Neuronal stem cell (in vitro differentiated cells): ENCODE results near the gene CNTNAP2.

ENCODE experiments used
- DNase-seq: peaks from one replicate; pipeline ENCODE4 v3.0.0-alpha.2; 2013; ENCODE audit warnings: low spot score
- H2AFZ ChIP-seq: one replicate; pipeline ENCODE4 v1.6.1; 2013; ENCODE audit warnings: mild to moderate bottlenecking, low read length, inconsistent platforms
- H2AK5ac ChIP-seq: 2 replicates; pipeline ENCODE4 v1.6.1; 2013; ENCODE audit warnings: low read depth, mild to moderate bottlenecking, inconsistent platforms, low read length, moderate library complexity, mixed read lengths
- H2BK120ac ChIP-seq: 2 replicates; pipeline ENCODE4 v1.6.1; 2013; ENCODE audit warnings: low read depth, mild to moderate bottlenecking, inconsistent platforms, low read length, moderate library complexity, mixed read lengths
- H2BK12ac ChIP-seq: one replicate; pipeline ENCODE4 v1.6.1; 2013; ENCODE audit warnings: low read length, inconsistent platforms
- H2BK15ac ChIP-seq: 2 replicates; pipeline ENCODE4 v1.6.1; 2013; ENCODE audit warnings: mild to moderate bottlenecking, low read length, inconsistent platforms, mixed read lengths
- H2BK5ac ChIP-seq: one replicate; pipeline ENCODE4 v1.6.1; 2013; ENCODE audit warnings: inconsistent platforms, mild to moderate bottlenecking, low read length, moderate library complexity
- H3K14ac ChIP-seq: one replicate; pipeline ENCODE4 v1.6.1; 2013; ENCODE audit warnings: low read length, inconsistent platforms
- H3K18ac ChIP-seq: 2 replicates; pipeline ENCODE4 v1.6.1; 2013; ENCODE audit warnings: low read length, inconsistent platforms
- H3K23ac ChIP-seq: 2 replicates; pipeline ENCODE4 v1.6.1; 2013; ENCODE audit warnings: low read depth, mild to moderate bottlenecking, mixed read lengths, low read length, inconsistent platforms; ENCODE audit not compliant: poor library complexity
- H3K27ac ChIP-seq: replicated peaks from 3 replicates; pipeline ENCODE4 v1.5.1; 2013; ENCODE audit warnings: low read length, inconsistent platforms
- H3K27me3 ChIP-seq, 3 experiments: 2 replicates each; pipeline ENCODE4 v1.6.1; 2013; ENCODE audit warnings: low read length in 3 of 3, mild to moderate bottlenecking in 2 of 3, inconsistent platforms in 1 of 3, low read depth in 1 of 3, mixed read lengths in 1 of 3, moderate library complexity in 1 of 3; ENCODE audit not compliant: control insufficient read depth in 3 of 3, insufficient read depth in 3 of 3
- H3K36me3 ChIP-seq, 2 donors: replicated peaks in 1 of 2; 2 replicates each; pipeline ENCODE4 v1.6.1; 2013; ENCODE audit warnings: low read length in 2 of 2; ENCODE audit not compliant: control insufficient read depth in 2 of 2, insufficient read depth in 2 of 2
- H3K4ac ChIP-seq: 2 replicates; pipeline ENCODE4 v1.6.1; 2013; ENCODE audit warnings: inconsistent platforms, mild to moderate bottlenecking, low read length, moderate library complexity
- H3K4me1 ChIP-seq, 2 donors: 1 replicate in 1 of 2; 2 replicates in 1 of 2; pipeline ENCODE4 v1.6.1; 2013; ENCODE audit warnings: low read length in 2 of 2, low read depth in 1 of 2; ENCODE audit not compliant: control insufficient read depth in 2 of 2, insufficient read depth in 1 of 2
- H3K4me2 ChIP-seq: one replicate; pipeline ENCODE4 v1.6.1; 2013; ENCODE audit warnings: mild to moderate bottlenecking, low read length, inconsistent platforms; ENCODE audit not compliant: insufficient read depth, poor library complexity, severe bottlenecking
- H3K4me3 ChIP-seq, 2 donors: 2 replicates each; pipeline ENCODE4 v1.5.1; 2013; ENCODE audit warnings: low read length in 2 of 2, mild to moderate bottlenecking in 2 of 2, inconsistent platforms in 1 of 2, moderate library complexity in 1 of 2
- H3K79me1 ChIP-seq: one replicate; pipeline ENCODE4 v1.6.1; 2013; ENCODE audit warnings: low read depth, mild to moderate bottlenecking, inconsistent platforms, low read length, moderate library complexity
- H3K9ac ChIP-seq: one replicate; pipeline ENCODE4 v1.6.1; 2013; ENCODE audit warnings: mild to moderate bottlenecking, low read depth, low read length, inconsistent platforms; ENCODE audit not compliant: poor library complexity
- H3K9me3 ChIP-seq, 2 donors: replicated peaks in 1 of 2; 2 replicates each; pipeline versions ENCODE3 to v1.6.1; 2013; ENCODE audit warnings: low read length in 2 of 2, mild to moderate bottlenecking in 2 of 2, inconsistent platforms in 1 of 2, low read depth in 1 of 2, mixed read lengths in 1 of 2, moderate library complexity in 1 of 2; ENCODE audit not compliant: control insufficient read depth in 2 of 2, insufficient read depth in 1 of 2
- H4K8ac ChIP-seq: one replicate; pipeline ENCODE4 v1.6.1; 2013; ENCODE audit warnings: low read depth, mild to moderate bottlenecking, inconsistent platforms, low read length, moderate library complexity
- H4K91ac ChIP-seq: one replicate; pipeline ENCODE4 v1.6.1; 2013; ENCODE audit warnings: low read length, low read depth, mild to moderate bottlenecking, inconsistent platforms; ENCODE audit not compliant: poor library complexity
- WGBS, 2 donors: extraction: QIAGEN DNeasy Blood & Tissue Kit; methylation state at CpG; one replicate each; pipeline ENCODE4 v1.1.7; 2013; ENCODE audit warnings: missing lambda C conversion rate in 2 of 2, mixed read lengths in 1 of 2; ENCODE audit not compliant: insufficient read length in 2 of 2, insufficient replicate concordance in 1 of 2; ENCODE audit errors: extremely low coverage in 2 of 2; 5-methylcytosine and 5-hydroxymethylcytosine counted together

CNTNAP2 gene

GRCh38 chr7:147251751-147252325 is 1135.2 kb downstream of the CNTNAP2 start:
- no peak overlapping the region for H3K4me2 ChIP-seq
- H3K9ac ChIP-seq: no peak overlapping the region
- no peaks in the 10 kb centered on the region for H3K4me1 ChIP-seq
- no peak overlapping the region for H3K14ac ChIP-seq
- no CpG with 5 or more reads among the region's 1 CpG for WGBS, 2 donors
- H3K27ac ChIP-seq: no peak overlapping the region
- H3K79me1 ChIP-seq: no peaks in the 10 kb centered on the region
- no peak overlapping the region for H4K91ac ChIP-seq
- no peak overlapping the region for H2BK12ac ChIP-seq
- no peaks in the 10 kb centered on the region for H3K27me3 ChIP-seq
- H3K36me3 ChIP-seq: no peaks in the 10 kb centered on the region
- no peak overlapping the region for H2BK5ac ChIP-seq
- no peak overlapping the region for H2AK5ac ChIP-seq
- no peak overlapping the region for H3K4me3 ChIP-seq
- no peak overlapping the region for H3K18ac ChIP-seq
- no peak overlapping the region for H2BK15ac ChIP-seq
- no peak overlapping the region for H2BK120ac ChIP-seq
- H3K4ac ChIP-seq: no peak overlapping the region
- H3K23ac ChIP-seq: no peak overlapping the region
- no peaks in the 10 kb centered on the region for H3K9me3 ChIP-seq
- no peak overlapping the region for H2AFZ ChIP-seq
- DNase-seq: no peak
- no peak overlapping the region for H4K8ac ChIP-seq

- H3K4me2 ChIP-seq: no peak overlapping the region
- no peak overlapping the region for H4K91ac ChIP-seq
- no peak overlapping the region for H3K4ac ChIP-seq
- no peak overlapping the region for H3K18ac ChIP-seq
- H2BK120ac ChIP-seq: no peak overlapping the region
- no peak overlapping the region for H2BK12ac ChIP-seq
- no peak overlapping the region for H2AK5ac ChIP-seq
- no peaks in the 10 kb centered on the region for H3K79me1 ChIP-seq
- no peak overlapping the region for H2BK5ac ChIP-seq
- H3K23ac ChIP-seq: no peak overlapping the region
- no peak overlapping the region for H3K9ac ChIP-seq
- H4K8ac ChIP-seq: no peak overlapping the region
- no peak overlapping the region for H3K14ac ChIP-seq
- no peak overlapping the region for H3K27ac ChIP-seq
- no peaks in the 10 kb centered on the region for H3K9me3 ChIP-seq
- WGBS, 2 donors: no CpG with 5 or more reads among the region's 1 CpG
- H3K36me3 ChIP-seq: no peaks in the 10 kb centered on the region
- no peak overlapping the region for H3K4me3 ChIP-seq
- no peaks in the 10 kb centered on the region for H3K4me1 ChIP-seq
- no peak overlapping the region for H2AFZ ChIP-seq
- H2BK15ac ChIP-seq: no peak overlapping the region
- DNase-seq: no peak
- H3K27me3 ChIP-seq: no peaks in the 10 kb centered on the region
These were observed 1145.1 kb downstream of the CNTNAP2 start for GRCh38 chr7:147261693-147262092.

DNA sequence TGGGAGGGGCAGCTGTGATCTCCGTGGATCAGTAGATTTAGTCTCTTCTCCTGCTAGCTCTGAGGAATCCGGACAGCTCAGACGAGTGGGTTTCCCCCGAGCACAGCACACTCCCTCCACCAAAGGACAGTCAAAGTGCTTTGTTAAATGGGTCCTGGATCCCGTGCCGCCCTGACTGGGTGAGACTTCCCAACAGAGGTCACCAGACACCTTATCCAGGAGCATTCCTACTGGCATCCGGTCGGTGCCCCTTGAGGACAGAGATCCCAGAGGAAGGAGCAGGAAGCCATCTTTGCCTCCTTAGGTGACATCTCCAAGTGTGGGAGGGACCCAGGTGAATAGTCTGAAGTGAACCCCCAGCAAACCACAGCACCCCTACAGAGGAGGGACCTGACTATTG is 1148.9 kb downstream of the CNTNAP2 start:
- no peak overlapping the region for H4K8ac ChIP-seq
- H2BK15ac ChIP-seq: no peak overlapping the region
- no peak overlapping the region for H3K14ac ChIP-seq
- H2AK5ac ChIP-seq: no peak overlapping the region
- no peaks in the 10 kb centered on the region for H3K4me1 ChIP-seq
- no peaks in the 10 kb centered on the region for H3K79me1 ChIP-seq
- H3K18ac ChIP-seq: no peak overlapping the region
- H3K23ac ChIP-seq: no peak overlapping the region
- no peak overlapping the region for H3K4me2 ChIP-seq
- WGBS, 2 donors: no CpG with 5 or more reads among the region's 8 CpGs
- no peak overlapping the region for H3K4me3 ChIP-seq
- no peak overlapping the region for H3K4ac ChIP-seq
- no peaks in the 10 kb centered on the region for H3K9me3 ChIP-seq
- no peaks in the 10 kb centered on the region for H3K36me3 ChIP-seq
- H3K27ac ChIP-seq: no peak overlapping the region
- H2BK5ac ChIP-seq: no peak overlapping the region
- H3K27me3 ChIP-seq: no peaks in the 10 kb centered on the region
- DNase-seq: no peak
- no peak overlapping the region for H2BK12ac ChIP-seq
- H4K91ac ChIP-seq: no peak overlapping the region
- H2AFZ ChIP-seq: no peak overlapping the region
- no peak overlapping the region for H3K9ac ChIP-seq
- no peak overlapping the region for H2BK120ac ChIP-seq

GRCh38 chr7:147276106-147276505 is 1159.5 kb downstream of the CNTNAP2 start:
- Histone ChIP-seq H3K4me3 (no peak overlapping the region), H4K8ac (no peak overlapping the region), H3K18ac (no peak overlapping the region), H2AFZ (no peak overlapping the region), H4K91ac (no peak overlapping the region), H3K4me1 (peaks cover 0 to 7% of the 10 kb centered on the region in 2 donors), H2AK5ac (no peak overlapping the region), H3K9ac (no peak overlapping the region), H3K27ac (no peak overlapping the region), H3K4me2 (no peak overlapping the region), H3K36me3 (no peaks in the 10 kb centered on the region), H2BK120ac (no peak overlapping the region), H3K27me3 (no peaks in the 10 kb centered on the region), H2BK5ac (no peak overlapping the region), H2BK15ac (no peak overlapping the region), H2BK12ac (no peak overlapping the region), H3K4ac (no peak overlapping the region), H3K23ac (no peak overlapping the region), H3K9me3 (no peaks in the 10 kb centered on the region), H3K14ac (no peak overlapping the region), H3K79me1 (no peaks in the 10 kb centered on the region)
- no CpG with 5 or more reads among the region's 1 CpG for WGBS, 2 donors
- DNase-seq: no peak
